HL-60 (cell line): ENCODE measurements around the gene NMRAL1.

Source experiments
- DNase-seq, 2 experiments: peaks; one replicate each; pipeline ENCODE4 v3.0.0-alpha.2; 2010 to 2020; ENCODE audit warnings: low read depth in 1 of 2, low spot score in 1 of 2
- H3K27ac ChIP-seq: fragments of 250-450 bp; sonication (Bioruptor Pico); replicated peaks from 2 replicates; pipeline ENCODE4 v1.5.1; 2020; ENCODE audit warnings: mild to moderate bottlenecking, moderate library complexity
- H3K27me3 ChIP-seq: fragments of 250-450 bp; sonication (Bioruptor Pico); 2 replicates; pipeline ENCODE4 v1.5.1; 2021; ENCODE audit warnings: mild to moderate bottlenecking, moderate library complexity; ENCODE audit not compliant: insufficient read depth, poor library complexity, severe bottlenecking
- H3K4me3 ChIP-seq: replicated peaks from 2 replicates; pipeline ENCODE4 v1.5.1; 2011; ENCODE audit warnings: mild to moderate bottlenecking, control low read depth, low read length; ENCODE audit not compliant: insufficient read depth
- GABPA ChIP-seq: IDR thresholded peaks from 2 replicates; pipeline ENCODE4 v1.6.1; 2012; ENCODE audit warnings: low read depth
- POLR2AphosphoS5 ChIP-seq: IDR thresholded peaks from 2 replicates; pipeline ENCODE4 v1.6.1; 2012; ENCODE audit warnings: low read depth
- SPI1 ChIP-seq: IDR thresholded peaks from 2 replicates; pipeline ENCODE4 v1.6.1; 2012; ENCODE audit warnings: low read depth, mild to moderate bottlenecking, borderline replicate concordance
- TF ChIP-seq, protein P1 (sequence below): IDR thresholded peaks from 2 replicates; pipeline ENCODE4 v1.6.1; 2012; ENCODE audit warnings: low read depth; ENCODE audit not compliant: insufficient replicate concordance
- TF ChIP-seq, protein P2 (sequence below): IDR thresholded peaks from one replicate; pipeline ENCODE4 v1.5.1; 2011; ENCODE audit warnings: low read length, control low read depth, inconsistent platforms; ENCODE audit not compliant: insufficient read depth

Gene NMRAL1

DNA sequence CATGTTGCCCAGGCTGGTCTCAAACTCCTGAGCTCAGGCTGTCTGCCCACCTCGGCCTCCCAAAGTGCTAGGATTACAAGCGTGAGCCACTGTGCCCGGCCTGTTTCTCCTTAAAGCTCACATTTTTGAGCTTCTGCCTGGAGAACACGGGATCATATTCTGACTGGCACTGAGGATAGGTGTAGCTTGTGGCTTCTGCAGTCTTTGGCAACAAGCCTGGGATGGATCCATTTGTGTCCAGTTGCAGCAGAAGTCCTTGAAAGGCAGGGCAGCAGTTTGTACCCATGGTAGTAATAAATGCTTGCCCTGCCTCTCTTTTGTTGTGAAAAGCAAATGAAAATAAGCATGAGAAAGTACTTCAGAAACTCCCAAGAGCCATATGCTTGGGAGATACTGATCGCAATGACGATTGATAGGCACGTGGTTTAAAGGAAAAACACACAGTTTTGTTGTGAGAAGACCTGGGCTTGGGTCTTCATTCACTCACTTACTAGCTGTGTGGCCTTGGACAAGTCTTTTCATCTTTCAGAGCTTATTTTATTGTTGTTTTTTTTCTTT lies 54.9 kb downstream of the NMRAL1 start:
- H3K27ac ChIP-seq: no peak overlapping the region
- TF ChIP-seq, protein P1, sequence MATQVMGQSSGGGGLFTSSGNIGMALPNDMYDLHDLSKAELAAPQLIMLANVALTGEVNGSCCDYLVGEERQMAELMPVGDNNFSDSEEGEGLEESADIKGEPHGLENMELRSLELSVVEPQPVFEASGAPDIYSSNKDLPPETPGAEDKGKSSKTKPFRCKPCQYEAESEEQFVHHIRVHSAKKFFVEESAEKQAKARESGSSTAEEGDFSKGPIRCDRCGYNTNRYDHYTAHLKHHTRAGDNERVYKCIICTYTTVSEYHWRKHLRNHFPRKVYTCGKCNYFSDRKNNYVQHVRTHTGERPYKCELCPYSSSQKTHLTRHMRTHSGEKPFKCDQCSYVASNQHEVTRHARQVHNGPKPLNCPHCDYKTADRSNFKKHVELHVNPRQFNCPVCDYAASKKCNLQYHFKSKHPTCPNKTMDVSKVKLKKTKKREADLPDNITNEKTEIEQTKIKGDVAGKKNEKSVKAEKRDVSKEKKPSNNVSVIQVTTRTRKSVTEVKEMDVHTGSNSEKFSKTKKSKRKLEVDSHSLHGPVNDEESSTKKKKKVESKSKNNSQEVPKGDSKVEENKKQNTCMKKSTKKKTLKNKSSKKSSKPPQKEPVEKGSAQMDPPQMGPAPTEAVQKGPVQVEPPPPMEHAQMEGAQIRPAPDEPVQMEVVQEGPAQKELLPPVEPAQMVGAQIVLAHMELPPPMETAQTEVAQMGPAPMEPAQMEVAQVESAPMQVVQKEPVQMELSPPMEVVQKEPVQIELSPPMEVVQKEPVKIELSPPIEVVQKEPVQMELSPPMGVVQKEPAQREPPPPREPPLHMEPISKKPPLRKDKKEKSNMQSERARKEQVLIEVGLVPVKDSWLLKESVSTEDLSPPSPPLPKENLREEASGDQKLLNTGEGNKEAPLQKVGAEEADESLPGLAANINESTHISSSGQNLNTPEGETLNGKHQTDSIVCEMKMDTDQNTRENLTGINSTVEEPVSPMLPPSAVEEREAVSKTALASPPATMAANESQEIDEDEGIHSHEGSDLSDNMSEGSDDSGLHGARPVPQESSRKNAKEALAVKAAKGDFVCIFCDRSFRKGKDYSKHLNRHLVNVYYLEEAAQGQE: no peak
- TF ChIP-seq GABPA (no peak), SPI1 (no peak), POLR2AphosphoS5 (no peak)
- TF ChIP-seq, protein P2, sequence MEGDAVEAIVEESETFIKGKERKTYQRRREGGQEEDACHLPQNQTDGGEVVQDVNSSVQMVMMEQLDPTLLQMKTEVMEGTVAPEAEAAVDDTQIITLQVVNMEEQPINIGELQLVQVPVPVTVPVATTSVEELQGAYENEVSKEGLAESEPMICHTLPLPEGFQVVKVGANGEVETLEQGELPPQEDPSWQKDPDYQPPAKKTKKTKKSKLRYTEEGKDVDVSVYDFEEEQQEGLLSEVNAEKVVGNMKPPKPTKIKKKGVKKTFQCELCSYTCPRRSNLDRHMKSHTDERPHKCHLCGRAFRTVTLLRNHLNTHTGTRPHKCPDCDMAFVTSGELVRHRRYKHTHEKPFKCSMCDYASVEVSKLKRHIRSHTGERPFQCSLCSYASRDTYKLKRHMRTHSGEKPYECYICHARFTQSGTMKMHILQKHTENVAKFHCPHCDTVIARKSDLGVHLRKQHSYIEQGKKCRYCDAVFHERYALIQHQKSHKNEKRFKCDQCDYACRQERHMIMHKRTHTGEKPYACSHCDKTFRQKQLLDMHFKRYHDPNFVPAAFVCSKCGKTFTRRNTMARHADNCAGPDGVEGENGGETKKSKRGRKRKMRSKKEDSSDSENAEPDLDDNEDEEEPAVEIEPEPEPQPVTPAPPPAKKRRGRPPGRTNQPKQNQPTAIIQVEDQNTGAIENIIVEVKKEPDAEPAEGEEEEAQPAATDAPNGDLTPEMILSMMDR: no peak
- DNase-seq: no peak
- no peak overlapping the region for H3K4me3 ChIP-seq
- H3K27me3 ChIP-seq: no peaks in the 10 kb centered on the region

GRCh38 chr16:4416200-4417032 lies 58.0 kb downstream of the NMRAL1 start, which contains the start of gene CORO7:
Gene CORO7, minus strand, starts transcription at chr16:4416596. Its CDS starts 78 bp downstream, at chr16:4416518.
- peak within 1 kb of the TSS; percentile 83 for H3K27ac ChIP-seq

DNA sequence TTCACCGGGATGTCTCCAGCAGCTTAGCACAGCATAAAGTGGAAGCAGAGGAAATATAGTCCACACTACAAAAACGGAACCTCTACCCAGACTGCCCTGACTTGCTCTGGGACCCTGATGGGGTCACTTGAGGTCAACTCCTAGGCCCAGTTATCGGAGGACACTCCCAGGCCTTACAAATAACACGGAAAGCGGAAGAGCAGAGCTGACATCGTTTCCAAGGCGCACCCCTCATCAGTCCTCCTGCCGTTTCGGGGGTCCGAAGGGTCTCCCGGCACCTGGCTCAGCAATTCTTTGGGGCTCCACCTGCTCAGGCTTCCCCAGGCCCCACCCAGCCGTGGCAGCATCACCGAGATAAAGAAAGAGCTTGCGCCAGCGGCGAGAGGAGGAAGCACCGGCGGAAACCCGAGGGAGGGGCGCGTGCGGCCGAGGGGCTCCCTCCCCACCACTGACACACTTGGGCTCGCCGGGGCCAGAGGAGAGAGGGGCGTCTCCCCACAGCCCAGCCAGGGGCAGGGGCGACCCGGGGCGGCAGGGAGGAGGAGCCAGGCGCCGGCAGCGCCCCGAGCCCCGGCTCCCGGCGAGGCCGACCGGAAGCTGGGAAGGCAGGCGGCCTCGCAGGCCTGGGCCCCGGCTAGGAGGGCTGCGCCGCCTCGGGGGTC lies 58.8 kb downstream of the NMRAL1 start:
- TF ChIP-seq GABPA (no peak), SPI1 (peak; percentile 71; the same call in 1 of the 2 replicates), POLR2AphosphoS5 (peak; percentile 58; the same call in 1 of the 2 replicates)
- TF ChIP-seq, protein P2: no peak
- TF ChIP-seq, protein P1: no peak
- peak; percentile 71 to 89 for DNase-seq
- peak overlapping the region; percentile 83 for H3K27ac ChIP-seq
- no peaks in the 10 kb centered on the region for H3K27me3 ChIP-seq
- peak overlapping the region; percentile 83 for H3K4me3 ChIP-seq

More at GRCh38 chr16:4416200-4417032, 58.0 kb downstream of the NMRAL1 start, which contains the start of gene CORO7:
- DNase-seq: peak; percentile 90 to 97
- Histone ChIP-seq H3K27me3 (no peaks in the 10 kb centered on the region), H3K4me3 (peak within 1 kb of the TSS; percentile 83)
- TF ChIP-seq, protein P1: no peak
- peak; percentile 36; the same call in 1 of the 2 replicates for TF ChIP-seq POLR2AphosphoS5
